Stimulated activated CD4-positive, alpha-beta T cell treated with anti-CD3 and anti-CD28 coated beads, Interleukin-1b, Interleukin-23, amount 100 ng/mL, for 1 hour (primary cell): ENCODE results near the gene ATRN.
"Not testable (repeated sequence)": the region's sequence is repeated elsewhere in the genome, so short reads cannot be mapped to it uniquely, and the experiment has no call there.

Experiments used
- DNase-seq, 2 donors: peaks; one replicate each; pipeline ENCODE4 v3.0.0-alpha.2; 2020; ENCODE audit warnings: low read depth in 2 of 2

Gene ATRN

DNA sequence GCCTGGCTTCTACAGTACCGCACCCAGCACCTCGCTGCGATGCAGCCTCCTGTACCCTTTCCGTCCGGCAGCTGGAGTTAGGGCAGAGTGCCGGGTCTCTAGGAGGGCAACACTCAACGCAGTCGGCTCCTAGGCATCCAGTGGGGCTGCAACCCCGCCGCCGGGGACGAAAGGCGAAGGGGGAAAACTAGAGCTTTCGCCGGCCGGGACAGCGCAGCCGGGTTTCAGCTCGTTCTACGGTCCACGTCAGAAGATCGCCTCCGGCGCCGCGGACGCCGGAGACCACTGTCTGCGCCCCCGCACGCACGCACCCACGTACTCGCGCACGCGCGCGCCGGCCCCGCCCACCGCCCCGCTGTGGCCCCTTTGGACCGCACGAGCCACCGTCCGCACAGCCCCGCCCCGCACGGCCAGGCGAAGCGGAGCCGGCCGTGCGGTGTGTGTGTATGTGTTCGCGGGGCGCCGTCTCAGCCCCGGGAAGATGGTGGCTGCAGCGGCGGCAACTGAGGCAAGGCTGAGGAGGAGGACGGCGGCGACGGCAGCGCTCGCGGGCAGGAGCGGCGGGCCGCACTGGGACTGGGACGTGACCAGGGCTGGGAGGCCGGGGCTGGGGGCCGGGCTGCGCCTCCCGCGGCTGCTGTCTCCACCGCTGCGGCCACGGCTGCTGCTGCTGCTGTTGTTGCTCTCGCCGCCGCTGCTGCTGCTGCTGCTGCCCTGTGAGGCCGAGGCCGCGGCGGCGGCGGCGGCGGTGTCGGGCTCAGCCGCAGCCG lies at the start of gene ATRN:
TSS of gene ATRN (plus strand) at position 392 of the 770 bp plus-strand sequence. CDS start at position 482, 90 bp downstream.
- DNase-seq, result peak; percentile 62 to 88

DNA sequence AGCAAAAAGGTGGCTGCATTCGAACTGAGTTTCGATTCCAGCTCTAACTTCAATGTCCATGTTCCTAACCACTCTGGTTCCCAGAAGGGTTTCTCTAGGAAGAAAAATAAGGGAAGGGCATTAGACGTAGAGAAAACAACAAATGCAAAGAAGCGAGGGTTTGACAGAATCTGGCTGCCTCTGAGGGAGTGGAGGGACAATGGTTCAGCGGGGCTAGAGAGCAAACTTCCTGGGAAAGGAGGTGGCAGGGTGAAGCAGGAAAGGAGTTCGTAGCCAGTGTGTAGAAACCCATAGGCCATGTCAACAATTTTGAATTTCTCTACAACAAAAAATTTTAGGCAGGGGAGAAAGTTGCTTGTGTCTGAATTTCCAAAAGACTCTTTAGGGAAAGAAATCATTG lies 48.8 kb upstream of the ATRN start:
- DNase-seq, result no peak

DNA sequence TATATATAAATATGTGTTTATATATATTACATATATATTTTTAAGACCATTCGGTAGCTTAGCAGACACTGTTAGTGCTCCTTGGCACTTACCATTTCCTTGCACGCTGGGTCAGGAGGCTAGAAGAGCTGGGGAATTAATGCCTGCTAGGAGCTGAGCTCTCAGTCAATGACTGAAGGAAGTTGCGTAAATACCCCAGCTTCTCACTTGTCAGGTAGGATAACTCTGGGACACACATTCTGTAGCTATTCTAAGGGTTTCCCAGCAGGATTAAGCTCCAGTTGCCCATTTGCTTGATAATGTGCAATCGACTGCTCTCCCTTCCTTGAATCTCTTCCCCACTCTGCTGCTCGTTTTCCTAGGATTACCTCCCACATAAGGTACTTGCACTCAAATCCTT lies 47.7 kb upstream of the ATRN start:
- DNase-seq, result no peak

DNA sequence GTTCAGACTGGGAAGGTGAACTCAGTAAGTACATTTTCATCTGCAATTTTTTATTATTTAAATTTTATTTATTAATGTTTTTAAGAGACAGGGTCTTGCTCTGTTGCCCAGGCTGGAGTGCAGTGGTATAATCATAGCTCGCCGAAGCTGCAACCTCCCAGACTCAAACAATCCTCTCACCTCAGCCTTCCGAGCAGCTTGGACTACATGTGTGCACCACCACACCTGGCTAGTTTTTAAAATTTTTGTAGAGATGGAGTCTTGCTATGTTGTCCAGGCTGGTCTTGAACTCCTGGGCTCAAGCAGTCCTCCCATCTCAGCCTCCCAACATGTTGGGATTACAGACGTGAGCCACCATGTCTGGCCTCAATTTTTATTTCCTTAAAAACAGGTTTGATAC lies 44.1 kb upstream of the ATRN start:
- DNase-seq, result not testable (repeated sequence)

DNA sequence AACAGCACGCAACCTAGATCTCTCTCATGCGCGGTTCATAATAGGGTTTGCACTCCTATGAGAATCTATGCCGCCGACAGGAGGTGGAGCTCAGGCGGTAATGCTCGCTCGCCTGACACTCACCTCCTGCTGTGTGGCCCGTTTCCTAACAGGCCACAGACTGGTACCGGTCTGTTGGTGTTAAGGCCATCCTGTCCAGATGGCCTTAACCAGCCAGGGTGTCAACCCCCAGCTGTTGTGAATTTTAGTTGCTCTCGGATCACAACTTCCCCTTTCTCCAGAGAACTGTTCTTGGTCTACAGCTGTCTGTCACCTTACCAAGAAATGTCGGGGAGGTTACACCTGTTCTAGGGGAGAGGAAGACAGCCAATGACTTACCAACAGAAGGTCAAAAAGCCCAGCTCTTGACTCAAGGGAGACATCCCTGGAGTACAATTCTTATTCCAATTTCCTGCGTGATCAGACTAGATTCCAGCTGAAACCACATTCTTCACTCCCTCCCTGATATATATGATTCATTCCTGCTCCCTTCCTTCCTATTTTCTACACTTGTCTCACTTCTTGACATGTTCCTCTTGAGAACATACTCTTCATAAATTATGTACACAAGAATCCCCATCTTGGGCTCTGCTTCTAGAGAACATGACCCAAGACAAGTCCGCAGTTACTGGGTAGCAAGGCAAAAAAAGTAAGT lies 40.3 kb upstream of the ATRN start:
- no peak for DNase-seq

DNA sequence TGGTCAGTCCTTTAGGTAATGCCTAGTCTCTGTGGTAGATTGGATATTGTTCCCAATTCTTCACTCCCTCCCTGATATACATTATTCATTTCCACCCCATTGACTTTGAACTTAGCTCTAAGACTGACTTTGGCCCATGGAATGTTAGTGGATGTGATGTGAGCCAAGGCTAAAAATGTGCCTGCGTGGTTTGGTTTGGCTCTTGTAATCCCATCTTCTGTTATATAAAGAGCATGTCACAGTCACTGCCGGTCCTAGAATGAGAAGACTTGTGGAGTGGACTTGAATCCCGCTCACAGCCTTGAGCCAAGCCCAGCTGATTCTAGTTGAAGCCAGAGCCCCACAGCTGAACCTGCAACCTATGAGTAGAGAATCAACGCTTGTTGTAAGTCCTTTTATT lies 39.7 kb upstream of the ATRN start:
- DNase-seq, result no peak

DNA sequence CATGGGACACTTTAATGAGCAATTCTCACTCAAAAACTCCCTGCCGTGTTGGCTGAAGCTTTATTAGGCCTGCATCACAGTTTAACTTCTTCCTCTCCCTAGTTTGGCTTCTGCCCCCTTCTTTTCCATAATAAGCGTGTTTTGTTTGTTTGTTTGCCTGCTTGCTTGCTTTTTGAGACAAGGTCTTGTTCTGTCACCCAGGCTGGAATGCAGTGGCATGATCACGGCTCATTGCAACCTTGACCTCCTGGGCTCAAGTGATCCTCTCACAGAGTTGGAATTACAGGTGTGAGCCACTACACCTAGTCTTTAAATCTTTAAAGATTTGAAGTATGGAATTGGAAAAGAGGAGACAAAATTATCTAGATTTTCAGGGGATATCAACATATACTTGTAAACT lies 38.0 kb upstream of the ATRN start:
- no peak for DNase-seq

DNA sequence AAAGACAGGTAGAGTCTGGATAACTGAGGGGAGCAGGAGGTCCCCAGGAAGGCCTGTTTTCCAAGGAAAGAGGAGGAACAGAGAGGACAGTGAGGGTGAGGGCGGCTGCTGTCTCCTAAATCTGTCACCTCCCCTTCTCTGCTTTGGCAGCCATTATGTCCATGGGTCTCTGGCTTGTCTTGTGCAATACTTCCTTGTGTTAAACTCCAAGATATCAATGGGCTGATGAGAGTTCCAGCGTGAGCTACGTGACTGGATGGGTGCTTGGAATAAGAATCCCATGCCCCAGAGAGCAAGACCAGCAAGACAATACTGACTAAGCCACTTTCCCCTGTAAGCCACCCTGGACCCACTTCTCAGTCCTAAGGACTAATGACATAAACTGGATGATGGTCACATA lies 37.1 kb upstream of the ATRN start:
- DNase-seq, result no peak

DNA sequence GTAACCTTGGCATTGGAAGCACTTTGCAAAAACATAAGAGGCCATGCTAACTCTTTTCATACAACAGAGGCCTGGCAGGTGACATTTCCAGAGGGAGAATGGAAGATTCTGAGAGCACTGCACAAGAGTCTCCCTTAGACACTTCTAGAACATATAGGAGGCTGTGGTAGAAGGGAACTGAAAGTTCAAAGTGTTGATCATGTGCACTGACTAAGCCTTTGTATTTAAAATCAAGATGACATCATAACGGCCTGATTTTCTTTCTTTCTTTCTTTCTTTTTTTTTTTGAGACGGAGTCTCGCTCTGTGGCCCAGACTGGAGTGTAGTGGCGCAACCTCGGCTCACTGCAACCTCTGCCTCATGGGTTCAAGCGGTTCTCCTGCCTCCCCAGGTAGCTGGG lies 36.6 kb upstream of the ATRN start:
- DNase-seq, result no peak

DNA sequence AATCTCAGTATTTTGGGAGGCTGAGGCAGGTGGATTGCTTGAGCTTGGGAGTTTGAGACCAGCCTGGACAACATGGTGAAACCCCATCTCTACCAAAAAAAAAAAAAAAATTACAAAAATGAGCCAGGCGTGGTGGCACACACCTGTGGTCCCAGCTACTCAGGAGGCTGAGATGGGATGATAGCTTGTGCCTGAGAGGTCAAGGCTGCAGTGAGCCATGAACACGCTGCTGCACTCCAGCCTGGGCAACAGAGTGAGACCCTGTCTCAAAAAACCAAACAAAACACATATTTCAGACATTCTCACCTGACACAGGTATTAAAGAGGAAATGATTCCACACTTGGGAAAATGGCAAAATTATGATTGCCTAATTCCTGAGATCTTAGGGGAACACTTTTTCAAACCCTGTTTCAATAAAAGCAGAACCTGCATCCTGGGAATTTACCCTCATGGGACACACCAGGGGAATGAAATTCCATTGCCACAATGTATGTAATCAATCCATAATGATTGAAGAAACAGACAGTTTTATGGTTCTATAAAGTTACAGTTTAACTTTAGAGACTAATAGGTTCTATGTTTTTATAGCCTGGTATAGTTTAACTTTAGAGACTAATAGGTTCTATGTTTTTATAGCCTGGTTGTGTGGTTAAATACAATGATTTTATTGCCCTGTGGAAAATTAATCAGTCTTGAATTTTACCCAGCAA lies 33.8 kb upstream of the ATRN start:
- DNase-seq, result no peak

DNA sequence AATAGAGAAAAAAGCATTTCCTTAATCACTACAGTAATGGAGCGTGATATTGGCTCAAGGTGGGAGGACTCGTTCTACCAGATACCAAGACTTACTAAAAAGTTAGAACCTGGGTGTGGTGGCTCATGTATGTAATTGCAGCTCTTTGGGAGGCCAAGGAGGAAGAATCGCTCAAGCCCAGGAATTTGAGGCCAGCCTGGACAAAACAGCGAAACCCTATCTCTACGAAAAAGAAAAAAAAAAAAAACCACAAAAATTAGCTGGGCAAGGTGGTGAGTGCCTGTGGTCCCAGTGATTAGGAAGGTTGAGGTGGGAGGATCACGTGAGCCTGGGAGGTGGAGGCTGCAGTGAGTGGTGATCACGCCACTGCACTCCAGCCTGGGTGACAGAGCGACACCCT lies 24.0 kb upstream of the ATRN start:
- no peak for DNase-seq

DNA sequence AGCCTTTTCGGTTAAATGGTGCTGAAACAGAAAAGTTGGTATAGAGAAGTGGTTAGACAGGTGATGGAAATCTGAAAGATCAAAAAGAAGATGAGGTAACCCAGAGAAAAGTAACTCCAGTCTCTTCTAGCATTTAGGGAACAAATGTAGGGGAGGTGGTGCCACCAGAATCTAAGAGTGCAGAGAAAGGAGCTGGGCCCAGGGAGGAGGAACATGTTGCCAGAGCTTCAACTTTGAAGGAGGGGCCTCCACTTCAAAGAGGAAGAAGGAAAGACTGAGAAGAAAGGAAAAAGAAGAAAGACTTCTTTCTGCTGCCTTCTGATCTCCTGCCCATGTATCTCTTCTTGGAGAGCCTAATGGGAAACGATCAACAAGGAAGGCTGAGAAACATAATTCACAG lies 23.5 kb upstream of the ATRN start:
- DNase-seq, result no peak

DNA sequence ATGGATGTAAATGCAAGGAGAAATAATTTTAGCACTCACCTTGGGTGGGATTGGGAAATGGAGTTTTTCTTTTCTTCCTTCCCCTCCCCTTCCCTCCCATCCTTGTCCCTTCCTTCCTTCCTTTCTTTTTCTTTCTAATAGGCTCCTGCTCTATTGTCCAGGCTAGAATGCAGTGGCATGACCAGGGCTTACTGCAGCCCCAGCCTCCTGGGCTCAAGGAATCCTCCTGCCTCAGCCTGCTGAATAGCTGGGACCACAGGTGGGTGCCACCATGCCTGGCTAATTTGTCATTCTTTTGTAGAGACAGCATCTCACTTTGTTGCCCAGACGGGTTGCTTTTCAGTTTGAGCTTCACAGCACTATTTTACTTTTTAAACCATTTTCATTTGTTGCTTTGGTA lies 21.5 kb upstream of the ATRN start:
- DNase-seq, result no peak

DNA sequence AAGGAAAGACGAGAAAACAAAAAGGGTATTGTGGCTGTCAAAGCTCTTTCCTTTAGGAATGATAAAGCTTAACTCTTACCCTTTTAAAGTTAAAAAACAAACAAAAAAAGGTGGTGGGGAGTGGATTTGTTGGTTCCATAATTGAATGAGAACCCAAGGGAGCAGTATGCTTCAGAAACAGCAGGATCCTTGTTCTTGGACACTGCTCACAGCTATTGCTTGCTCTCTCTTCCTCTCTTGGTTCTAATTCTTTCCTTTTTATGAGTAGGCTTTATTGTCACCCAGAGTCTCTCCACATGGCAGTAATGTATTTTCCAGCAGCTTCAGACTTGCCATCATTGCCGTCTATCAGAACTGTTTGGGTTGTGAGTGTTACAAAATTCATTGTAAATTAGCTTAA lies 18.7 kb upstream of the ATRN start:
- no peak for DNase-seq

DNA sequence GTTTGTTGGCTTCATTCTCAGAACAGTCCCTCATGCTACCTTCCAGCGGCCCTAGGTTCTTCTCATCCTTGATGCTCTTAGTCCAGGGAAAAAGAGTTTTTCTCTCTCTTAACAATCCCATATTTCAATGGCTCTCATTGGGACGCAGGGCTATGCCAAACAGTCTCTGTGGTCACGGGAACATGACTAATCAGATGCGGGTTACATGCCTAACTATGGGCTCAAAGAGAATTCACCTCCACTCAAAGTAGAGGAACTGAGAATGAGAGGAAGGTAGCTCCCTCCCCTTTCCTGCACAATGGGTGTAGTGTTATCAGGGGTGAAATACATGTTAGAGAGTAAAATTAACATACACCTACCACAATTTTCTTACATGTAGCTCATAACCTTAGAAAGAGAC lies 18.1 kb upstream of the ATRN start:
- DNase-seq, result no peak

DNA sequence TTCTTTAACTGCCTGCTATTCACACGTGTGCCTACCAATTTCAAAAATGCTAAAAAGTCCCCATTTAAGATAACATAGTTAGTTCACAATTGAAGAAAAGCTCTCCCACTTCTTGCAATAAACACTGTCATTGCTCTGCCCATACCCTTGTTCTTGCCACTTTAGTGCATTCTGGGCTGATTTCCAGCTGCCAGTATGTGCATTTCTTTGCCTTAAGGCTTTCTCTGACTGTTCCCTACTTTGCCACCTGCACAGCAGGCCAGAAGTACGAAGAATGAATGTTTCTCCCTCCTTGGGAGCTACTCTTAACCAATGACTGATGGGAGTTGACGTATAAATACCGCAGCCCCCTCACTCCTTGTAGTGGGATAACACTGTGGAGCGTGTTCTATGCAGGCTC lies 16.0 kb upstream of the ATRN start:
- no peak for DNase-seq

DNA sequence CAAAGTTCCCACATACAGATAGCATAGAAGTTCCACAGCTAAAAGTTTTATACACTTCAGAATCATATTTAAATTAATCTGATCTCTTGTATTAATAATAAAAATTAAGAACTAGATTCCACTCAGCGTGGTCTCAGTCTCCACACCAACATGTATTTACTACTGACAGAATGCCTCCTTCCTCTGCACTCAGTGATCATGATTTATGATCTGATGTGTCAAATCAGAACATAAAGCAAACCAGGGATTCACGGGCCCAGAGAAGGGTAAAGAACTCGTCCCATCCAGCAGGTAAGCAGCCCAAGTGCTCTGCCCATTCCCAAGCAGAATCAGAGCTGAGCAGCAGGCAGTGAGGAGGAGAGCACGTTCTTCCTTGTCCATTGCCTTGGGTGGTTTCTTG lies 14.2 kb upstream of the ATRN start:
- no peak for DNase-seq

DNA sequence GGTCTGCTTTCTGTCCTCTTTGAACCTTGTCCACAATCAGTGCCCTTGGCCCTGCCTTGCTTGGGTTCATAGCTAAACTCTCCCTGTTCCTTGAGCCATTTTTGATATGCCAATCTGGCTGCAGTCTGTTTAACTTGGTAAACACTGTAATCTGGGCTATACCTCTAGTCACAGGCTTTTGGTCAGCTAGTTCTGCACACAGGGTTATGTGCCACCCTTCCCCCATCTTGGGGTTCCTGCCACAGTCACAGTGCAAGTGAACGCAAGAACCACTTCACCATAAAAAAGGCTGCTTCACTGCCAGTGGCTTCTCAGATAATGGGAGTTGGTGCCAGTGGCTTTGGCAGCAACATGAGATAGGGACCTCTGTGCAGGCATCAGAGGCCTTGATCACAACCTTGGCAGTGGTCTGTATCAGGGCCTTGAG lies 10.9 kb upstream of the ATRN start:
- no peak for DNase-seq

DNA sequence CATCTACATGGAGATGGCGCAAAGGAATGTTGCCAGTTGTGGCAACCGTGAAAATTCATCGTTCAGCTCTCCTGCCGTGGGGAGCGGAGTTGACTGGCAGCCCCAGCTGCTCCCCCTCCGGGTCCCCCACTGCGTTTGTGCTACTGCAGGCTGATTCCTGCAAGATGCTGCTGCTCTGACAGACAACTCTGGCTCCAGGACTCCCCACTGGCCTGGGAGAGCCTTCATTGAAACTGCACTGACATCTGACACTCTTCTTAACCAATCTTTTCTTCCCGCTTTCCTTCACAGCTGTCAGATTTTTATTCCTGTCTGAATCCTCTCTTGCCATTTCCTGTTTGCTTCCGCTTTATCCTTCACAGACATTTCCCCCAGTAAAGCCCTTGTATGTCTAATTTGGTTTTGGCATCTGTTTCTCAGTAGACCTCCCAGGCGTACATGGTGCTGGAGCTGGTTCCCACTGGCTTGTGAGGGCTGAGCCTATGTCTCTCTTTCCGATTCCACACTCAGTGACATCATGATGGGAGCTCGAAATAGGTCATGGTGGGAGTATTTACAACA lies 9.5 kb upstream of the ATRN start:
- DNase-seq, result no peak

DNA sequence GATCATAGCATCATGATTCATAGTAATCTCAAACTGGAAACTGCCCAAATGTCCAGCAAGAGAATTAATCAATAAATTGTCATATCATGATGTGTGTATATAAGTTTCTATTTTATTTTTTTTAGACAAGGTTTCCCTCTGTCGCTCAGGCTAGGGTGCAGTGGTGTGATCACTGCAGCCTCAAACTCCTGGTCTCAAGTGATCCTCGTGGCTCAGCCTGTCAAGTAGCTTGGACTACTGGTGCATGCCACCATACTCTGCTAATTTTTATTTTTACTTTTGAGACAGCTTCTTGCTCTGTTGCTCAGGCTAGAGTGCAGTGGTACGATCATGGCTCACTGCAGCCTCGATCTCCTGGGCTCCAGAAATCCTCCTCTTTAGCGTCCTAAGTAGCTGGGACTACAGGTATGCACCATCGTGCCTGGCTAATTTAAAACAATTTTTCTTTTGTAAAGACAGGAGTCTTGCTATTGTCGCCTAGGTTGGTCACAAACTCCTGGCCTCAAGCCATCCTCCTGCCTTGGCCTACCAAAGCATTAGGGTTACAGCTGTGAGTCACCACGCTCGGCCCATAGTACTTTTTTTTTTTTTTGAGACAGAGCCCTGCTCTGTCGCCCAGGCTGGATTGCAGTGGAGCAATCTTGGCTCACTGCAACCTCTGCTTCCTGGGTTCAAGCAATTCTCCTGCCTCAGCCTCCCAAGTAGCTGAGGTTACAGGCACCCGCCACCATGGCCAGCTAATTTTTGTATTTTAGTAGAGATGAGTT lies 8.7 kb upstream of the ATRN start:
- DNase-seq, result no peak

DNA sequence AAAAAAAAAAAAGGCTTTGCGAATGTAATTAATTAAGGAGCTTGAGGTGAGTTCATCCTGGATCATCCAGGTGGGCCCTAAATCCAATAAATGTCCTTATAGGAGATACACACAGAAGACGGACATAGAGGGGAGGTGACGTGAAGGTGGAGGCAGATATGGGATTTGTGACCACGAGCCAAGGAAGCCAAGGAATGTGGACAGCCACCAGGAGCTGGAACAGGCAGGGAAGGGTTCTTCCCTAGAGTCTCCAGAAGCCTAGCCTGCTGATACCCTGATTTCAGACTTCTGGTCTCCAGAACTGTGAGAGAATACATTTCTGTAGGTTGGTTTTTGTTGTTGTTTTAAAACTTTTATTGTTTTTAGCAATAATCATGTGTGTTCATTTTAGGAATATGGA lies 6.7 kb upstream of the ATRN start:
- no peak for DNase-seq

DNA sequence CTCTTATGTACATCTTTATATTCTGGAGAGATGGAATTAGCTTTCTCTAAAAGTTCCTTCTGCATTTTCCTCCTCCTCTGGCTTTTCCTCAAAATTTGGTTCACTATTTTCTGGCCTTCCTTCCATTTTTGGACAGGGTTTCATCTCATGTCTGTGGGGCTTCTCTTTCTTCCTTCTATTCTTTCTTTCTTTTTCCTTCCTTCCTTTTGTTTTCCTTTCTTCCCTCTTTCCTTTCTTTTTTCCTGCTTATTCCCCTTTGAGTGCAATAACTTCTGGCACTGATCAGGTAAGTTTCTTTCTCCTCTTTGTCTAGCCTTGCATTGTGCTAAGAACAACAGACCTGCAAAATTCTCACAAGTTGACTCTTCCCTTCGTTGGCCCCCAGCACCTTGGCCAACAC lies 5.5 kb upstream of the ATRN start:
- DNase-seq, result no peak
